IMR-90 (cell line): Measurements from ENCODE around the gene ZCCHC14. TPM values are rescaled to one million over a fixed set of nuclear protein-coding genes. Genes with fewer than 3 reads are reported as not detected.

Experiments used
- ATAC-seq: fragments of 200-7000 bp; cut with Tn5 transposase; 2 replicates; pipeline ENCODE4 v1.9.1; 2020; ENCODE audit warnings: low read depth, mild to moderate bottlenecking, moderate library complexity
- BruUV-seq: library from RNA; stranded (reverse); fragments of 400-500 nt; replicated peaks from 2 replicates; lab custom pipeline; 2021; lab: Mats Ljungman, UMichigan
- CTCF ChIA-PET: fragments of 300-600 bp; formaldehyde crosslinking; extraction: SDS; loops from one replicate; lab custom pipeline; 2021; ENCODE audit warnings: antibody characterized with exemption; lab: Yijun Ruan, JAX
- POLR2A ChIA-PET: fragments of 300-600 bp; sonication (Branson Sonifier 250); formaldehyde crosslinking; loops from one replicate; lab custom pipeline; 2022; ENCODE audit warnings: antibody characterized with exemption; ENCODE audit not compliant: unreplicated experiment; lab: Charles Lee
- DNase-seq: peaks from one replicate; pipeline ENCODE4 v3.0.0; 2013
- H2AFZ ChIP-seq: replicated peaks from 2 replicates; pipeline ENCODE3; 2013; ENCODE audit warnings: low read length, mild to moderate bottlenecking; ENCODE audit not compliant: poor library complexity
- H2AK5ac ChIP-seq: 2 replicates; pipeline ENCODE4 v1.6.1; 2013; ENCODE audit warnings: low read depth, low read length, inconsistent platforms
- H2AK9ac ChIP-seq: replicated peaks from 2 replicates; pipeline ENCODE3; 2013; ENCODE audit warnings: mild to moderate bottlenecking, low read depth, low read length, moderate library complexity; ENCODE audit not compliant: poor library complexity
- H2BK120ac ChIP-seq: 2 replicates; pipeline ENCODE4 v1.6.1; 2013; ENCODE audit warnings: low read depth, low read length, inconsistent platforms
- H2BK15ac ChIP-seq: 3 replicates; pipeline ENCODE4 v1.6.1; 2013; ENCODE audit warnings: low read depth, low read length, inconsistent platforms
- H2BK20ac ChIP-seq: 2 replicates; pipeline ENCODE4 v1.6.1; 2013; ENCODE audit warnings: low read depth, mild to moderate bottlenecking, inconsistent platforms, low read length, moderate library complexity
- H2BK5ac ChIP-seq: 2 replicates; pipeline ENCODE4 v1.6.1; 2013; ENCODE audit warnings: mild to moderate bottlenecking, low read depth, low read length, inconsistent platforms; ENCODE audit not compliant: poor library complexity, severe bottlenecking
- H3K14ac ChIP-seq: replicated peaks from 2 replicates; pipeline ENCODE4 v1.6.1; 2013; ENCODE audit warnings: low read depth, low read length, inconsistent platforms
- H3K18ac ChIP-seq: 2 replicates; pipeline ENCODE4 v1.6.1; 2013; ENCODE audit warnings: low read depth, low read length, control low read depth
- H3K23ac ChIP-seq: 2 replicates; pipeline ENCODE4 v1.6.1; 2013; ENCODE audit warnings: low read depth, low read length, inconsistent platforms
- H3K27ac ChIP-seq: 2 replicates; pipeline ENCODE4 v1.5.1; 2013; ENCODE audit warnings: mild to moderate bottlenecking, control low read depth, low read length; ENCODE audit not compliant: insufficient read depth
- H3K27me3 ChIP-seq: 2 replicates; pipeline ENCODE4 v1.6.1; 2013; ENCODE audit warnings: low read length; ENCODE audit not compliant: control insufficient read depth, insufficient read depth
- H3K36me3 ChIP-seq: 2 replicates; pipeline ENCODE4 v1.6.1; 2013; ENCODE audit warnings: low read length, mixed read lengths; ENCODE audit not compliant: control insufficient read depth, insufficient read depth
- H3K4ac ChIP-seq: 2 replicates; pipeline ENCODE4 v1.6.1; 2013; ENCODE audit warnings: low read depth, low read length, inconsistent platforms
- H3K4me1 ChIP-seq: 2 replicates; pipeline ENCODE4 v1.6.1; 2013; ENCODE audit warnings: low read length, mixed read lengths; ENCODE audit not compliant: control insufficient read depth, insufficient read depth
- H3K4me2 ChIP-seq: 2 replicates; pipeline ENCODE4 v1.6.1; 2013; ENCODE audit warnings: low read depth, mild to moderate bottlenecking, control low read depth, low read length, moderate library complexity
- H3K4me3 ChIP-seq: 2 replicates; pipeline ENCODE4 v1.5.1; 2013; ENCODE audit warnings: low read depth, mild to moderate bottlenecking, control low read depth, low read length, moderate library complexity; ENCODE audit not compliant: insufficient read depth
- H3K56ac ChIP-seq: 2 replicates; pipeline ENCODE4 v1.6.1; 2013; ENCODE audit warnings: low read length, inconsistent platforms; ENCODE audit not compliant: insufficient read depth; ENCODE audit errors: extremely low read depth
- H3K79me1 ChIP-seq, 2 experiments: 2 replicates each; pipeline ENCODE4 v1.6.1; 2013; ENCODE audit warnings: low read length in 2 of 2, inconsistent platforms in 1 of 2, low read depth in 1 of 2
- H3K9ac ChIP-seq: 2 replicates; pipeline ENCODE4 v1.6.1; 2013; ENCODE audit warnings: low read depth, low read length, control low read depth
- H3K9me1 ChIP-seq: 2 replicates; pipeline ENCODE4 v1.6.1; 2013; ENCODE audit warnings: low read length, inconsistent platforms; ENCODE audit not compliant: insufficient read depth
- H3K9me3 ChIP-seq: 2 replicates; pipeline ENCODE4 v1.6.1; 2013; ENCODE audit warnings: low read length; ENCODE audit not compliant: control insufficient read depth, insufficient read depth
- H4K20me1 ChIP-seq: 2 replicates; pipeline ENCODE4 v1.6.1; 2013; ENCODE audit warnings: low read length, inconsistent platforms; ENCODE audit not compliant: insufficient read depth
- H4K5ac ChIP-seq: 2 replicates; pipeline ENCODE4 v1.6.1; 2013; ENCODE audit warnings: mild to moderate bottlenecking, low read depth, low read length, control low read depth
- H4K8ac ChIP-seq, 2 experiments: 2 replicates each; pipeline ENCODE4 v1.6.1; 2013; ENCODE audit warnings: low read depth in 2 of 2, low read length in 2 of 2, control low read depth in 1 of 2, inconsistent platforms in 1 of 2
- H4K91ac ChIP-seq: 2 replicates; pipeline ENCODE4 v1.6.1; 2013; ENCODE audit warnings: low read depth, low read length, inconsistent platforms; ENCODE audit not compliant: insufficient read depth
- CHD1 ChIP-seq: IDR thresholded peaks from 2 replicates; pipeline ENCODE4 v1.6.1; 2012; ENCODE audit warnings: low read depth, low read length, improper control_type of control experiment
- CTCF ChIP-seq: conservative IDR thresholded peaks from 2 replicates; pipeline ENCODE4 v1.5.1; 2012; ENCODE audit warnings: mild to moderate bottlenecking, low read depth, low read length, improper control_type of control experiment
- FOS ChIP-seq: fragments of 150-350 bp; IDR thresholded peaks from 2 replicates; pipeline ENCODE4 v1.6.1; 2016; ENCODE audit warnings: low read depth, low read length
- MAFK ChIP-seq: IDR thresholded peaks from 2 replicates; pipeline ENCODE4 v1.6.1; 2012; ENCODE audit warnings: low read depth, low read length, improper control_type of control experiment
- MAZ ChIP-seq: IDR thresholded peaks from 2 replicates; pipeline ENCODE4 v1.6.1; 2012; ENCODE audit warnings: low read depth, mild to moderate bottlenecking, low read length, improper control_type of control experiment, moderate library complexity, borderline replicate concordance
- NFE2L2 ChIP-seq: fragments of 150-350 bp; IDR thresholded peaks from 2 replicates; pipeline ENCODE4 v1.6.1; 2016; ENCODE audit warnings: low read depth, mild to moderate bottlenecking, low read length
- RAD21 ChIP-seq: IDR thresholded peaks from 2 replicates; pipeline ENCODE4 v1.6.1; 2012; ENCODE audit warnings: low read length, improper control_type of control experiment
- RCOR1 ChIP-seq: IDR thresholded peaks from 2 replicates; pipeline ENCODE4 v1.6.1; 2012; ENCODE audit warnings: mild to moderate bottlenecking, low read length, improper control_type of control experiment; ENCODE audit not compliant: insufficient replicate concordance
- SMC3 ChIP-seq: fragments of 150-350 bp; IDR thresholded peaks from 2 replicates; pipeline ENCODE4 v1.6.1; 2016; ENCODE audit warnings: low read depth, mild to moderate bottlenecking, antibody characterized with exemption, low read length, moderate library complexity
- WGBS, 2 experiments: methylation state at CpG; one replicate each; pipeline versions ENCODE4 v1.1.5 to v1.1.7; 2013; ENCODE audit warnings: missing lambda C conversion rate in 2 of 2; ENCODE audit not compliant: insufficient read length in 1 of 2; ENCODE audit errors: extremely low coverage in 2 of 2; 5-methylcytosine and 5-hydroxymethylcytosine counted together
- dilution Hi-C: fragments of 300-500 bp; cut with HindIII; formaldehyde crosslinking; loops from one replicate; pipeline ENCODE4 v1.14.3; 2018; ENCODE audit warnings: low sequenced_read_pairs; ENCODE audit not compliant: unreplicated experiment
- in situ Hi-C: fragments of 300-500 bp; cut with MboI; formaldehyde crosslinking; loops from 3 replicates; pipeline ENCODE4 v1.14.3; 2019; ENCODE audit warnings: low sequenced_read_pairs, inconsistent platforms, mixed read lengths
- intact Hi-C: fragments of 100-400 bp; cut with micrococcal nuclease; formaldehyde crosslinking; loops from 2 replicates; pipeline ENCODE4 v1.10.0; 2022
- polyA plus RNA-seq, 3 experiments: library from polyadenylated mRNA; depleted of rRNA; stranded (reverse); fragments of >200 nt; gene quantifications; 2 replicates each; pipeline ENCODE4 v1.2.3, GENCODE V29; 2012; ENCODE audit warnings: low replicate concordance in 1 of 3
- total RNA-seq: library from RNA; depleted of rRNA; stranded (reverse); fragments of >200 nt; gene quantifications from 2 replicates; pipeline ENCODE4 v1.2.3, GENCODE V29; 2012
- TF ChIP-seq, protein P1 (sequence below): fragments of 150-350 bp; IDR thresholded peaks from 2 replicates; pipeline ENCODE4 v1.6.1; 2017; ENCODE audit warnings: mild to moderate bottlenecking, antibody characterized with exemption, low read length, low read depth
- TF ChIP-seq, protein P2 (sequence below): fragments of 150-350 bp; IDR thresholded peaks from 2 replicates; pipeline ENCODE4 v1.6.1; 2016; ENCODE audit warnings: low read depth, mild to moderate bottlenecking, low read length, moderate library complexity, borderline replicate concordance

The ZCCHC14 gene
- total and polyA plus RNA-seq, 2 of the 4 experiments (the other 2 are of a cell fraction) = 2.5 to 5.3 TPM

DNA sequence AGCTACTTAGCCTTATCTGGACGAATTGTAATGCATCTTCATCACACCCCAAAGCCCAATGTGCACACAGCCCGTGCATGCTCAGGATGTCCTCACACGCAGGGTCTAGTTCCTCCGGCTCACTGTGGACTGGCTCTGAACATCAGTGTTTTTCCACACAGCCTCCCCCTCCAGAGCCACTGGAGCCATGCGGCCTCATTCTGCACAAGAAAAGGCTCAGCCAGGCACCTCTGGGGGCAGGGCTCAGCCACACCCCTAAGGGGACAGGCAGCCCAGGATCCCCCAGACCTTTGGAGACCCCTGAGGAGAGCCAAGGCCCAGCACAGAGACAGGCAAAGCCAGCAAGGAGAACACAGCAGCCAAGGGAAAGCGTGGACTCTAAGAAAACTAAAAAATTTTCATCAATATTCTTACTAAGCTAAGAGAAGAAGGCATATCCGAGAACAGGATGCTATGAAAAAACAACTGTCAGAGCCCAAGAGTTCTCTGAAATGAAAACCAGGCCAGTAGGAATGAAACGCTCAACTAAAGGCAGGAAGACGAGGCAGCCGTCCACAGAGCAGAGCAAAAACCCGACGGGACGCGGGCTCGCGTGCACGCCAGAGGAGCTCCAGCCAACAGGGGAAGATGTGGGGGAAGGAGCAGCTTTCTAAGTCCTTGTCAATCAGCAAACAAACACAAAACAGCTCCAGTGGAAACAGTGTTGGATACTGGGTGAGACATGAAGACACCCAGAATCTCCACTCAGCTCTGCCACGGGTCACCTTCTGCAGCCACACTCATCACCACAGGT, 66.2 kb downstream of the ZCCHC14 start:
- Histone ChIP-seq H3K4me1 (peaks cover 2% of the 10 kb centered on the region), H3K4me2 (no peak overlapping the region), H3K27ac (no peak overlapping the region), H4K91ac (no peak overlapping the region), H4K8ac (no peak overlapping the region), H3K9me3 (no peaks in the 10 kb centered on the region), H3K9ac (no peak overlapping the region), H3K36me3 (peaks cover 24% of the 10 kb centered on the region), H2BK20ac (no peak overlapping the region), H3K9me1 (peaks cover 9% of the 10 kb centered on the region), H3K23ac (no peak overlapping the region), H3K27me3 (no peaks in the 10 kb centered on the region), H3K14ac (no peak overlapping the region), H2AFZ (no peak overlapping the region), H2BK120ac (no peak overlapping the region), H3K18ac (no peak overlapping the region), H3K79me1 (peaks cover 18 to 61% of the 10 kb centered on the region in 2 experiments; a peak in 3 of 4 replicates), H3K56ac (no peak overlapping the region), H2BK5ac (no peak overlapping the region), H3K4me3 (no peak overlapping the region), H4K5ac (no peak overlapping the region), H3K4ac (no peak overlapping the region), H2AK9ac (no peak overlapping the region), H4K20me1 (peaks cover 37% of the 10 kb centered on the region), H2BK15ac (no peak overlapping the region), H2AK5ac (no peak overlapping the region)
- ChIA-PET POLR2A (no interaction called here), CTCF (interaction anchor here (0.6 kb wide), 1 partner anchor 9 kb away, joined by 4 read pairs; no protein-coding TSS in a partner anchor)
- intact Hi-C loops = no loop called here
- no TSS peak for BruUV-seq
- dilution Hi-C loops = no loop called here
- ATAC-seq (no peak), DNase-seq (no peak)
- 75% methylated on average over 4 of the region's 18 CpGs; no CpG with 5 or more reads in 1 of the 2 experiments for WGBS, 2 experiments
- TF ChIP-seq SMC3 (no peak), CTCF (no peak), MAFK (no peak), FOS (no peak), RAD21 (no peak), CHD1 (no peak), MAZ (no peak), RCOR1 (no peak), NFE2L2 (no peak)
- TF ChIP-seq, protein P1, sequence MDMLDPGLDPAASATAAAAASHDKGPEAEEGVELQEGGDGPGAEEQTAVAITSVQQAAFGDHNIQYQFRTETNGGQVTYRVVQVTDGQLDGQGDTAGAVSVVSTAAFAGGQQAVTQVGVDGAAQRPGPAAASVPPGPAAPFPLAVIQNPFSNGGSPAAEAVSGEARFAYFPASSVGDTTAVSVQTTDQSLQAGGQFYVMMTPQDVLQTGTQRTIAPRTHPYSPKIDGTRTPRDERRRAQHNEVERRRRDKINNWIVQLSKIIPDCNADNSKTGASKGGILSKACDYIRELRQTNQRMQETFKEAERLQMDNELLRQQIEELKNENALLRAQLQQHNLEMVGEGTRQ = no peak
- TF ChIP-seq, protein P2, sequence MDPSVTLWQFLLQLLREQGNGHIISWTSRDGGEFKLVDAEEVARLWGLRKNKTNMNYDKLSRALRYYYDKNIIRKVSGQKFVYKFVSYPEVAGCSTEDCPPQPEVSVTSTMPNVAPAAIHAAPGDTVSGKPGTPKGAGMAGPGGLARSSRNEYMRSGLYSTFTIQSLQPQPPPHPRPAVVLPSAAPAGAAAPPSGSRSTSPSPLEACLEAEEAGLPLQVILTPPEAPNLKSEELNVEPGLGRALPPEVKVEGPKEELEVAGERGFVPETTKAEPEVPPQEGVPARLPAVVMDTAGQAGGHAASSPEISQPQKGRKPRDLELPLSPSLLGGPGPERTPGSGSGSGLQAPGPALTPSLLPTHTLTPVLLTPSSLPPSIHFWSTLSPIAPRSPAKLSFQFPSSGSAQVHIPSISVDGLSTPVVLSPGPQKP = no peak
- in situ Hi-C loops = loop anchor here (10.0 kb wide), 1 partner anchor 148 kb away; no protein-coding TSS in a partner anchor
